ENCODE measurements around the gene OR5AN1.
"Not testable (repeated sequence)": the region's sequence is repeated elsewhere in the genome, so short reads cannot be mapped to it uniquely, and the experiment has no call there.

OR5AN1 gene, protein sequence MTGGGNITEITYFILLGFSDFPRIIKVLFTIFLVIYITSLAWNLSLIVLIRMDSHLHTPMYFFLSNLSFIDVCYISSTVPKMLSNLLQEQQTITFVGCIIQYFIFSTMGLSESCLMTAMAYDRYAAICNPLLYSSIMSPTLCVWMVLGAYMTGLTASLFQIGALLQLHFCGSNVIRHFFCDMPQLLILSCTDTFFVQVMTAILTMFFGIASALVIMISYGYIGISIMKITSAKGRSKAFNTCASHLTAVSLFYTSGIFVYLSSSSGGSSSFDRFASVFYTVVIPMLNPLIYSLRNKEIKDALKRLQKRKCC

DNA sequence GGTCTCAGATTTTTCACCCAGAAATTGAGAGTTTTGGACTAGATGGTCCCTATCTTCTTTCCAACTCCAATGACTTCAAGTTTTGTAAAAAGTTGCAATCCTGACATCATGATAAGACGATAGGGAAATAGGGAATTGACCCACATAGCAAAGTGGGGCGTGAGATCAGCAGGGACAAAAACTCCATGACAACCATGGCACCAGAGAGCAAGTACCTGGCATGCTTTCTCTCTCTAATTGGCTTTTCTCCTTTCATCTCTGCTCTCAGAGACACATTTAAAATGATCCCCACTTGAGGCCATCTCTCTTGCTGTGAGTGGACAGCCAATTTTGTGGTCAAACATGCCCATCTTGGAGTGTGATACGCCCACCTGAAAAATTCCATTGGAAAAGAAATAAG lies at the start of gene OR5AN1:
TSS of gene OR5AN1 (plus strand) at position 301 of the 400 bp plus-strand sequence. CDS start 5,564 bp downstream, outside the sequence.
- DNase-seq = no peak

- DNase-seq = no peak
These were observed 23.7 kb upstream of the OR5AN1 start for GRCh38 chr11:59335001-59335400.

- DNase-seq = no peak
These were observed 22.5 kb upstream of the OR5AN1 start for GRCh38 chr11:59336176-59336575.

GRCh38 chr11:59336931-59337330 lies 21.8 kb upstream of the OR5AN1 start:
- no peak for DNase-seq

GRCh38 chr11:59349657-59350056 lies 9.0 kb upstream of the OR5AN1 start:
- not testable (repeated sequence) for DNase-seq

- DNase-seq = no peak
These were observed 3.5 kb upstream of the OR5AN1 start for GRCh38 chr11:59355226-59355625.

- DNase-seq = no peak
These were observed 2.1 kb upstream of the OR5AN1 start for GRCh38 chr11:59356561-59356960.

- no peak for DNase-seq
These were observed 675 bp upstream of the OR5AN1 start for GRCh38 chr11:59358020-59358419.

GRCh38 chr11:59365232-59366018 lies 6.7 kb downstream of the OR5AN1 start:
- no peak for DNase-seq

GRCh38 chr11:59368238-59369022 lies 9.7 kb downstream of the OR5AN1 start:
- DNase-seq = no peak

DNA sequence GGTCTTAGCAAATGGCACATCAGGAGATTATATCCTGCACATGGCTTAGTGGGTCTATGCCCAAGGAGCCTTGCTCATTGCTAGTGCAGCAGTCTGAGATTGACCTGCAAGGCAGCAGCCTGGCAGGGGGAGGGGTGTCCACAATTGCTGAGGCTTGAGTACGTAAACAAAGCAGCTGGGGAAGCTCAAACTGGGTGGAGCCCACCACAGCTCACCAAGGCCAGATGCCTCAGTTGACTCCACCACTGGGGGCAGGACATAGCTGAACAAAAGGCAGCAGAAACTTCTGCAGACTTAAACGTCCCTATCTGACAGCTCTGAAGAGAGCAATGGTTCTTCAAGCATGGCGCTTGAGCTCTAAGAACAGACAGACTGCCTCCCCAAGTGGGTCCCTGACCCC lies 13.6 kb downstream of the OR5AN1 start:
- not testable (repeated sequence) for DNase-seq

GRCh38 chr11:59380263-59381059 lies 21.8 kb downstream of the OR5AN1 start:
- DNase-seq = no peak

GRCh38 chr11:59394186-59394585 lies 35.5 kb downstream of the OR5AN1 start:
- no peak for DNase-seq

GRCh38 chr11:59400461-59401261 lies 42.0 kb downstream of the OR5AN1 start:
- no peak for DNase-seq

- DNase-seq = no peak
These were observed 42.5 kb downstream of the OR5AN1 start for GRCh38 chr11:59401262-59401552.

DNA sequence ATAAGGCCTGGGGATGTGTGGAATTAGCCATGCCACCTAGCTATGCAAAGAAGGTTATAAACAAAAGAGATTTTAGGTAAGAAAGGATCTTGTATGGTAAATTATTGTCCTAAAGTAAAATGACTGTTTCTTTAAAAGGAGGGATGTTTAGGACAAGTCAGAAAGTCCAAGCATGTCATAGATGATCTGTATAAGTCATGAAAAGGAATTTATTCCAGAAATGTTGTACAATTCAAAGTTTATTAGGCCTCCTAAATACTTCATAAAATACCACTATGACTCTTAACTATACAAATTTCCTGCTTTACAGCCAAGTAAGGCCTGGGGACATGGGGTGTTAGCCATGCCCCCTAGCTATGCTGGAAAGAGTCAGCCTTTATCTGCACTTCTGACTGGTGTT lies 44.9 kb downstream of the OR5AN1 start:
- DNase-seq = no peak

- DNase-seq = no peak
These were observed 55.0 kb downstream of the OR5AN1 start for GRCh38 chr11:59413646-59414045.

DNA sequence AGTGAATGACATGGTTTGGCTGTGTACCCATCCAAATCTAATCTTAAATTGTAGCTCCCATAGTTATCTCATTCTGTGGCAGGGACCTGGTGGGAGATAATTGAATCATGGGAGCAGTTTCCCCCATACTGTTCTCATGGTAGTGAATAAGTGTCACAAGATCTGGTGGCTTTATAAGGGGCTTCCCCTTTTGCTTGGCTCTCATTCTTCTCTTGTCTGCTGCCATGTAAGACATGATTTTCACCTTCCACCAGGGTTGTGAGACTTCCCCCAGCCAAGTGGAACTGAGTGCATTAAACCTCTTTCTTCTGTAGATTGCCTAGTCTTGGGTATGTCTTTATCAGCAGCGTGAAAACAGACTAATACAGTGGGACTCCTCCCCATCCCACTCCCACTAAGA lies 56.4 kb downstream of the OR5AN1 start:
- no peak for DNase-seq

- DNase-seq = no peak
These were observed 57.9 kb downstream of the OR5AN1 start for GRCh38 chr11:59416613-59417012.

DNA sequence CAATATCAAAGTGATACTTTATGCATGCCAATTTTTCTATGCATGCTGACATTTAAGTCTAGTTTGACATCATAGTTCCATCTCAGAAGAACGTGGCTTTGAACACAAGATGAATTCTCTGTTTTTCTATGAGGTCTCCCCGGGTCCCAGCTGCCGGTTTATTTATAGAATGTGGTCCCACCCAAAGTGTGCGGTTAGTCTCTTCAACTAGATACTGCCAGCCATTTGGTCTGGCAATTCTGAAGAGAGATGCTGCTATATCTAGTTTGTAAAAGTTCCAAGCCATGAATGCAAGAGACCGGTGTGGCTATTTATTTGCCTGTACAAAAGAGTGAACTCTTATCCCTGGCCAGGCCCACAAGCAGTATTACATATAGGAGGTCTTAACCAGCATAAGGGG lies 58.3 kb downstream of the OR5AN1 start:
- DNase-seq = no peak

DNA sequence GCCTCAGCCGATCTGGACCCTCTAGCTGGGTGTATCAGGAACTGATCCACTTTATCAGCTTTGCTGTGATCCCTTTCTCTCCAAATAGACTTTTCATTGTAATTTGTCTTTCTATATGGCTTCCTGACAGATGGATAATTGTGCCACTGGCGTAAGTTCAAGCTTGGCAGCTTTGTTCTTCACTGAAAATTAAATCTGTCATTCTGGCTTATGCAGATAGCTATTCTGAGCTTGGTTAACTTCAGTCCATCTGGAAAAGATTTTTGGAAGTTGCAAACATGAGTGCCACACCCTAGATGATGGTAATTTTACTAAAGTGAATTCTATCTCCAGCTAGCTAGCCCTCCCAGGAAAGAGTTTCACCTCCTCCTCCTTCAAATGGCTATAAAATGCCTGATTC lies 59.5 kb downstream of the OR5AN1 start:
- DNase-seq = no peak
